ENCODE results near the gene GPR68. TPM values are rescaled to one million over a fixed set of nuclear protein-coding genes. Genes with fewer than 3 reads are reported as not detected.

Gene GPR68, protein sequence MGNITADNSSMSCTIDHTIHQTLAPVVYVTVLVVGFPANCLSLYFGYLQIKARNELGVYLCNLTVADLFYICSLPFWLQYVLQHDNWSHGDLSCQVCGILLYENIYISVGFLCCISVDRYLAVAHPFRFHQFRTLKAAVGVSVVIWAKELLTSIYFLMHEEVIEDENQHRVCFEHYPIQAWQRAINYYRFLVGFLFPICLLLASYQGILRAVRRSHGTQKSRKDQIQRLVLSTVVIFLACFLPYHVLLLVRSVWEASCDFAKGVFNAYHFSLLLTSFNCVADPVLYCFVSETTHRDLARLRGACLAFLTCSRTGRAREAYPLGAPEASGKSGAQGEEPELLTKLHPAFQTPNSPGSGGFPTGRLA
- 0.28 and 0.72 TPM in 2 replicates for total RNA-seq (2012; rRNA removed)
- 0.94 and 1.0 TPM in 2 replicates for polyA plus RNA-seq (2012; rRNA removed)
- 0.28 and 1.3 TPM in 2 replicates for polyA plus RNA-seq (2012; cell fraction: cytosol; rRNA removed)
- polyA plus RNA-seq (2012; cell fraction: nucleus; rRNA removed; ENCODE audit: low replicate concordance) = 0.58 and 1.4 TPM in 2 replicates
- Bru-seq, nascent RNA = percentile 33 among the genes with signal in this experiment
- BruChase-seq, experiment 1, labeled RNA remaining after a 6-hour chase = percentile 32 among the genes with signal in this experiment
- percentile 28 among the genes with signal in this experiment for BruChase-seq, experiment 2, labeled RNA remaining after a 2-hour chase
- long read RNA-seq, partial matches to known transcripts = 0 of 2 reads
- long read RNA-seq, other reads (novel, unspliced or antisense) = 2 of 2 reads

DNA sequence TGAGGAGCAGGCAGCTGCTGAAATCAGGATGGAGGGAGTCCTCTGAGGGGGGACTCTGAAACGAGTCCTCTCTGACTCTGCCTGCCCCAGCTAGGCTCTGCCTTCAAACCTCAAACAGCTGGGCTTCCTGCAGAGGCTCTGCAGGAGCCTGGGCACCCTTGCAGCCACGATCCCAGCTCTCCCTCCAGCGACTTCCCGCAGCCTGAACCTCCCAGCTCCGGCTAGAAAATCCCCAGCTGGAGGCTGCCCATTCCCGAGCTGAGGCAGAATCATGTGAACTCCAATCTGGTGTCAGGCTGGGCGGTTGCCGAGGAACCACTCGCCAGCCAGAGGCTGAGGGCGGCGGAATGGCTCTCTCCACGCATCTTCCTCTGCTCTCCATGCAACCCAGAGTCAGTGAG is at the start of gene GPR68:
Gene GPR68, minus strand, starts transcription at position 204 of the 401 bp plus-strand sequence. CDS start 9,654 bp downstream, outside the sequence.
- H3K56ac ChIP-seq (ENCODE audit: extremely low read depth, insufficient read depth, low read length) = no peak within 1 kb of the TSS
- POLR2A ChIA-PET (ENCODE audit: unreplicated experiment) = no interaction called here
- no TSS peak for BruUV-seq (replicated peaks)
- H3K18ac ChIP-seq (ENCODE audit: low read depth, low read length) = peak within 1 kb of the TSS; percentile 41; the same call in 1 of the 2 replicates
- peak within 1 kb of the TSS; percentile 31 for H3K14ac ChIP-seq (replicated peaks; ENCODE audit: low read depth, low read length)
- H3K4me1 ChIP-seq (ENCODE audit: control insufficient read depth, insufficient read depth, low read length) = peaks cover 9% of the 10 kb centered on the region
- H2AK5ac ChIP-seq (ENCODE audit: low read depth, low read length) = peak within 1 kb of the TSS; percentile 36; the same call in 1 of the 2 replicates
- peak within 1 kb of the TSS; percentile 62 for H2BK120ac ChIP-seq (ENCODE audit: low read depth, low read length)
- peak within 1 kb of the TSS; percentile 45 for H3K4me2 ChIP-seq (ENCODE audit: low read depth, low read length)
- H4K91ac ChIP-seq (ENCODE audit: insufficient read depth, low read depth, low read length) = peak within 1 kb of the TSS; percentile 44
- TF ChIP-seq BHLHE40 (IDR thresholded peaks at IDR 0.05; ENCODE audit: low read depth, low read length) (no peak), POLR2A (IDR thresholded peaks at IDR 0.05; ENCODE audit: low read depth, low read length) (peak; percentile 46), MXI1 (IDR thresholded peaks at IDR 0.05; ENCODE audit: borderline replicate concordance, low read depth, low read length) (no peak; the same call in 1 of the 2 replicates), SMC3 (IDR thresholded peaks at IDR 0.05; ENCODE audit: low read depth, low read length) (no peak)
- no peaks in the 10 kb centered on the region for H3K9me3 ChIP-seq (ENCODE audit: control insufficient read depth, insufficient read depth, low read length)
- intact Hi-C loops (cut with micrococcal nuclease) (no loop called here), in situ Hi-C loops (cut with MboI; ENCODE audit: low sequenced_read_pairs) (no loop called here), dilution Hi-C loops (cut with HindIII; ENCODE audit: low sequenced_read_pairs, unreplicated experiment) (no loop called here)
- no peak within 1 kb of the TSS for H3K23ac ChIP-seq (ENCODE audit: low read depth, low read length)
- peak within 1 kb of the TSS; percentile 18 to 43; a peak in 2 of 4 replicates for H4K8ac ChIP-seq (ENCODE audit: low read depth in 2 of 2, low read length in 2 of 2)
- H3K27me3 ChIP-seq (ENCODE audit: control insufficient read depth, insufficient read depth, low read length) = no peaks in the 10 kb centered on the region
- ATAC-seq (ENCODE audit: low read depth) (peak; percentile 85), DNase-seq (peak; percentile 73)
- H3K4me3 ChIP-seq (ENCODE audit: insufficient read depth, low read depth, low read length) = no peak within 1 kb of the TSS
- H2AK9ac ChIP-seq (replicated peaks; ENCODE audit: low read depth, low read length, poor library complexity) = peak within 1 kb of the TSS; percentile 52
- no peak within 1 kb of the TSS for H3K27ac ChIP-seq (ENCODE audit: insufficient read depth, low read length)
- H3K36me3 ChIP-seq (ENCODE audit: control insufficient read depth, insufficient read depth, low read length) = no peaks in the 10 kb centered on the region
- H4K20me1 ChIP-seq (ENCODE audit: insufficient read depth, low read length) = no peaks in the 10 kb centered on the region
- peak within 1 kb of the TSS; percentile 80 for H2AFZ ChIP-seq (replicated peaks; ENCODE audit: low read length, poor library complexity)
- H2BK15ac ChIP-seq (ENCODE audit: low read depth, low read length) = peak within 1 kb of the TSS; percentile 62; the same call in 2 of the 3 replicates
- H4K5ac ChIP-seq (ENCODE audit: low read depth, low read length) = peak within 1 kb of the TSS; percentile 28; the same call in 1 of the 2 replicates
- 0 out of 4 replicates have a peak, but pooled peaks cover 0 to 5% of the 10 kb centered on the region in 2 experiments for H3K79me1 ChIP-seq (ENCODE audit: low read depth in 1 of 2, low read length in 2 of 2)
- H3K4ac ChIP-seq (ENCODE audit: low read depth, low read length) = peak within 1 kb of the TSS; percentile 57
- CTCF ChIA-PET = interaction anchor here (0.9 to 1.8 kb wide), 2 partner anchors 16 to 70 kb away, joined by 4 read pairs; no protein-coding TSS in a partner anchor
- peaks cover 9% of the 10 kb centered on the region for H3K9me1 ChIP-seq (ENCODE audit: insufficient read depth, low read length)
- no CpG with 5 or more reads among the region's 12 CpGs for WGBS, 2 experiments (ENCODE audit: extremely low coverage in 2 of 2, insufficient read length in 1 of 2)
- H3K9ac ChIP-seq (ENCODE audit: low read depth, low read length) = 0 out of 2 replicates have a peak within 1 kb of the TSS, but pooled peaks have one; percentile 7
- peak within 1 kb of the TSS; percentile 74 for H2BK5ac ChIP-seq (ENCODE audit: low read depth, low read length, poor library complexity, severe bottlenecking)
- H2BK20ac ChIP-seq (ENCODE audit: low read depth, low read length) = peak within 1 kb of the TSS; percentile 57

Measured in IMR-90 (cell line).